Heart left ventricle (tissue), 13 donors: ENCODE data around the gene RAB10.

Experiments
- CTCF ChIP-seq, 12 donors: fragments of 200-600 bp; sonication (generic) in 4 of 12; IDR thresholded peaks; one replicate each; pipeline versions ENCODE4 v1.5.0 to v1.8.0; 2018 to 2022; ENCODE audit warnings: antibody characterized with exemption in 12 of 12, mild to moderate bottlenecking in 5 of 12
- POLR2A ChIP-seq, 2 donors: fragments of 450-650 bp; IDR thresholded peaks; one replicate each; pipeline ENCODE4 v1.6.1; 2017; ENCODE audit warnings: antibody characterized with exemption in 2 of 2, mild to moderate bottlenecking in 2 of 2, moderate library complexity in 2 of 2
- donor health status: ischemic (EF 13 %, LVEDD 7.1; RV severe dilation, severe dysfunction).
- donor health status: DM: no; HTN: yes; CAD: no.
- donor health status: DM: no; HTN: no; CAD: no.
- donor health status: ischemic (EF 25% LVEDD 6.9; RV normal size, moderate dysfunction).
- donor health status: ischemic (EF 25% LVEDD 5.7; RV mildly dilated, moderate dysfunction).
- donor health status: ischemic (EF 35%, LVEDD 5.7; RV mildly dilated, moderate dysfunction).
- donor health status: nonischemic (EF 11% LVEDD 7.7; RV severe dilation, severe dysfunction).
- donor health status: DM: yes; HTN: yes; CAD: no.
- donor health status: PGD.
- donor health status: ischemic (EF 29% LVEDD 5.4; RV normal size, mild dysfunction).
- donor health status: nonischemic (EF 23%, LVEDD 6.1; RV moderate dilation, normal function).

DNA sequence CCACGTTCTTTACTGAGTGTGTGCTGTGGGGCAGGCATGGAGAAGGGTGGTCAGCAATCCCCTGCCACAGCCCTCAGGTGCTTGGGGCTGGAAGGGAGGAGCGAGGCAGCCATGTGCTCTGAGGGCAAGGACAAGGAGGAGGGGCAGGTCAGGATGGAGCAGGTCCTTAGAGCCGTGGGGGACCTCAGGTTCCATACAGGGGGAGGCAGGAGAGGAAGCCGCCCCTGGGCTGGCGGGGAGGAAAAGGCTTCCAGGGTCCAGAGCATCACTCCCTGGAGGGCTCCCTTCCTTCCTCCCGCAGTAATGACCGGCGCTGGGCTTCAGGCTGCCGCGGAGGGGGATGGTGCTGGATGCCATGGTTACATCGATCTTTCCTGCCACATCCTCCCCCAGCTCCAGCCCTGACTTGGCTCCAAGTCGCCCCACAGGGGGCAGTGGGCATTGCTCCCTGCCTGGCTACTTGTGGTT is 145.6 kb downstream of the RAB10 start:
- no peak for TF ChIP-seq CTCF (IDR thresholded peaks at IDR 0.05)
- TF ChIP-seq POLR2A (IDR thresholded peaks at IDR 0.05): no peak
